ENCODE results near the gene CENPF.

DNA sequence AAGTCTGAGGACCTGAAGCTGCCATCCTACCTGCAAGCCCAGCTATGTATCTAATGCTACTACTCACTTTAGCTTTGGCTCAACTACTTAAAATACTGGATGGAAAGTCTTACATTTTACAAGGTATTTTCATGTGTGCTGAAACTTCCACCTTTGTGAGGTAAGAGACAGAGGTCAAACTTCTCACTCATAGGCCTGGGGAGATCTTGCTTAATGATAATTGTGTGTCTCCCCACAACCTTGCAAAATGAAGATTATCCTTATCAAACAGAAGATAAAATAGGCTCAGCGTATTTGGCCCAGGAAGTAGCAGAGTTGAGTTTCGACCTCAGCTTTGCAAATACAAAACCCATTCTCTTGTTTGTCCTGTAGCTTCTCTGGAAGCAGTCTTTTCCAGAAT is 63.7 kb downstream of the CENPF start:
- TF ChIP-seq, protein P1, sequence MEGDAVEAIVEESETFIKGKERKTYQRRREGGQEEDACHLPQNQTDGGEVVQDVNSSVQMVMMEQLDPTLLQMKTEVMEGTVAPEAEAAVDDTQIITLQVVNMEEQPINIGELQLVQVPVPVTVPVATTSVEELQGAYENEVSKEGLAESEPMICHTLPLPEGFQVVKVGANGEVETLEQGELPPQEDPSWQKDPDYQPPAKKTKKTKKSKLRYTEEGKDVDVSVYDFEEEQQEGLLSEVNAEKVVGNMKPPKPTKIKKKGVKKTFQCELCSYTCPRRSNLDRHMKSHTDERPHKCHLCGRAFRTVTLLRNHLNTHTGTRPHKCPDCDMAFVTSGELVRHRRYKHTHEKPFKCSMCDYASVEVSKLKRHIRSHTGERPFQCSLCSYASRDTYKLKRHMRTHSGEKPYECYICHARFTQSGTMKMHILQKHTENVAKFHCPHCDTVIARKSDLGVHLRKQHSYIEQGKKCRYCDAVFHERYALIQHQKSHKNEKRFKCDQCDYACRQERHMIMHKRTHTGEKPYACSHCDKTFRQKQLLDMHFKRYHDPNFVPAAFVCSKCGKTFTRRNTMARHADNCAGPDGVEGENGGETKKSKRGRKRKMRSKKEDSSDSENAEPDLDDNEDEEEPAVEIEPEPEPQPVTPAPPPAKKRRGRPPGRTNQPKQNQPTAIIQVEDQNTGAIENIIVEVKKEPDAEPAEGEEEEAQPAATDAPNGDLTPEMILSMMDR (IDR thresholded peaks at IDR 0.05) = no peak
- TF ChIP-seq POLR2A (IDR thresholded peaks at IDR 0.05) = no peak
